HCT116 (cell line): ENCODE results near the gene PRRT4. TPM values are rescaled to one million over a fixed set of nuclear protein-coding genes. Genes with fewer than 3 reads are reported as not detected.

Source experiments
- ATAC-seq: fragments of 200-7000 bp; cut with Tn5 transposase; 2 replicates; pipeline ENCODE4 v1.9.1; 2020; ENCODE audit warnings: mild to moderate bottlenecking, moderate library complexity
- BruUV-seq: library from RNA; stranded (reverse); fragments of 400-500 nt; replicated peaks from 2 replicates; lab custom pipeline; 2021; lab: Mats Ljungman, UMichigan
- CTCF ChIA-PET: fragments of 300-600 bp; sonication (Branson Sonifier 250); formaldehyde crosslinking; loops from one replicate; lab custom pipeline; 2021; ENCODE audit warnings: antibody characterized with exemption; lab: Charles Lee
- POLR2A ChIA-PET: fragments of 300-600, 350-600 bp; sonication (Branson Sonifier 250); formaldehyde crosslinking; loops from one replicate; lab custom pipeline; 2021; ENCODE audit warnings: antibody characterized with exemption; lab: Charles Lee
- RAD21 ChIA-PET, 2 experiments: fragments of 300-600 bp; sonication (Branson Sonifier 250); formaldehyde crosslinking; loops; one replicate each; lab custom pipeline; 2023; ENCODE audit warnings: low total read pairs in 2 of 2; ENCODE audit not compliant: uncharacterized antibody in 2 of 2, unreplicated experiment in 2 of 2, low non-redundant PET in 1 of 2; lab: Charles Lee
- DNase-seq: peaks from one replicate; pipeline ENCODE4 v3.0.0-alpha.2; 2010; ENCODE audit warnings: low read depth, low spot score
- H2AFZ ChIP-seq: fragments of 200-600 bp; shearing (Covaris generic), sonication (generic); 2 replicates; pipeline ENCODE4 v1.6.1; 2017; ENCODE audit warnings: low read depth, mixed run types, mixed read lengths, antibody characterized with exemption, low read length; ENCODE audit not compliant: poor library complexity, severe bottlenecking
- H3K27ac ChIP-seq: 2 replicates; pipeline ENCODE4 v1.5.1; 2012; ENCODE audit warnings: low read depth, low read length
- H3K27me3 ChIP-seq: fragments of 200-600 bp; sonication (generic); 2 replicates; pipeline ENCODE4 v1.6.1; 2016; ENCODE audit warnings: mixed run types, low read length, mixed read lengths; ENCODE audit not compliant: insufficient read depth
- H3K36me3 ChIP-seq, 2 experiments: fragments of 200-500 bp in 1 of 2; fragments of 200-600 bp in 1 of 2; sonication (Bioruptor generic) in 1 of 2; sonication (generic) in 1 of 2; 2 replicates each; pipeline versions ENCODE4 v1.5.1 to v1.6.1; 2014 to 2016; ENCODE audit warnings: low read length in 2 of 2, inconsistent platforms in 1 of 2, mixed read lengths in 1 of 2, mixed run types in 1 of 2; ENCODE audit not compliant: insufficient read depth in 2 of 2, control insufficient read depth in 1 of 2
- H3K4me1 ChIP-seq, 2 experiments: fragments of 200-600 bp in 1 of 2; sonication (generic) in 1 of 2; 2 replicates each; pipeline versions ENCODE4 v1.5.1 to v1.6.1; 2012 to 2017; ENCODE audit warnings: low read length in 2 of 2, inconsistent platforms in 1 of 2, mild to moderate bottlenecking in 1 of 2, mixed read lengths in 1 of 2, mixed run types in 1 of 2, moderate library complexity in 1 of 2; ENCODE audit not compliant: insufficient read depth in 2 of 2, control insufficient read depth in 1 of 2
- H3K4me2 ChIP-seq: fragments of 200-600 bp; sonication (generic); 2 replicates; pipeline ENCODE4 v1.6.1; 2017; ENCODE audit warnings: mixed run types, low read length, mixed read lengths
- H3K4me3 ChIP-seq, 2 experiments: fragments of 200-600 bp in 1 of 2; sonication (generic) in 1 of 2; replicated peaks in 1 of 2; 2 replicates each; pipeline ENCODE4 v1.5.1; 2011 to 2016; ENCODE audit warnings: low read length in 2 of 2, control low read depth in 1 of 2, low read depth in 1 of 2, mild to moderate bottlenecking in 1 of 2, mixed read lengths in 1 of 2, mixed run types in 1 of 2
- H3K79me2 ChIP-seq: fragments of 200-600 bp; sonication (generic); 2 replicates; pipeline ENCODE4 v1.6.1; 2017; ENCODE audit warnings: mild to moderate bottlenecking, mixed run types, low read length, moderate library complexity, mixed read lengths; ENCODE audit not compliant: insufficient read depth
- H3K9ac ChIP-seq: fragments of 200-600 bp; sonication (generic); 2 replicates; pipeline ENCODE4 v1.6.1; 2016; ENCODE audit warnings: low read length, mixed read lengths
- H3K9me2 ChIP-seq: fragments of 200-600 bp; sonication (generic), shearing (Covaris generic); 2 replicates; pipeline ENCODE4 v1.6.1; 2017; ENCODE audit warnings: mixed run types, mild to moderate bottlenecking, moderate library complexity; ENCODE audit not compliant: insufficient read depth
- H3K9me3 ChIP-seq, 2 experiments: fragments of 200-500 bp in 1 of 2; fragments of 200-600 bp in 1 of 2; sonication (Bioruptor generic) in 1 of 2; sonication (generic) in 1 of 2; 2 replicates each; pipeline ENCODE4 v1.6.1; 2014 to 2017; ENCODE audit warnings: low read length in 2 of 2, mixed read lengths in 2 of 2, inconsistent platforms in 1 of 2, low read depth in 1 of 2, mild to moderate bottlenecking in 1 of 2, mixed run types in 1 of 2, moderate library complexity in 1 of 2; ENCODE audit not compliant: control insufficient read depth in 1 of 2, insufficient read depth in 1 of 2
- H4K20me1 ChIP-seq: fragments of 200-600 bp; sonication (generic), shearing (Covaris generic); 2 replicates; pipeline ENCODE4 v1.6.1; 2017; ENCODE audit warnings: mixed run types, mild to moderate bottlenecking, moderate library complexity; ENCODE audit not compliant: insufficient read depth
- ATF3 ChIP-seq: IDR thresholded peaks from 2 replicates; pipeline ENCODE4 v1.6.1; 2012
- CEBPB ChIP-seq: IDR thresholded peaks from 2 replicates; pipeline ENCODE4 v1.6.1; 2012; ENCODE audit warnings: low read depth
- CTCF ChIP-seq, 3 experiments: fragments of 200-600 bp in 1 of 3; sonication (generic) in 1 of 3; IDR thresholded peaks in 2 of 3; conservative IDR thresholded peaks in 1 of 3; 2 replicates each; pipeline ENCODE4 v1.5.1; 2012 to 2017; ENCODE audit warnings: low read depth in 2 of 3, low read length in 2 of 3, antibody characterized with exemption in 1 of 3, borderline replicate concordance in 1 of 3, control low read depth in 1 of 3, mild to moderate bottlenecking in 1 of 3, mixed read lengths in 1 of 3, mixed run types in 1 of 3, moderate library complexity in 1 of 3; ENCODE audit not compliant: insufficient read depth in 1 of 3
- EGR1 ChIP-seq: IDR thresholded peaks from 2 replicates; pipeline ENCODE4 v1.6.1; 2012; ENCODE audit warnings: low read depth
- FOSL1 ChIP-seq: IDR thresholded peaks from 2 replicates; pipeline ENCODE4 v1.6.1; 2012; ENCODE audit warnings: low read depth
- JUND ChIP-seq: IDR thresholded peaks from 2 replicates; pipeline ENCODE4 v1.6.1; 2012
- MAX ChIP-seq: IDR thresholded peaks from 2 replicates; pipeline ENCODE4 v1.6.1; 2012
- POLR2A ChIP-seq: IDR thresholded peaks from 2 replicates; pipeline ENCODE4 v1.7.0; 2011; ENCODE audit warnings: borderline replicate concordance; ENCODE audit not compliant: insufficient read depth, insufficient read length; ENCODE audit errors: extremely low read depth
- POLR2AphosphoS5 ChIP-seq: IDR thresholded peaks from 2 replicates; pipeline ENCODE4 v1.6.1; 2011; ENCODE audit warnings: mild to moderate bottlenecking, low read depth, low read length, moderate library complexity
- RAD21 ChIP-seq: IDR thresholded peaks from 2 replicates; pipeline ENCODE4 v1.6.1; 2012; ENCODE audit warnings: low read depth, mild to moderate bottlenecking
- SIN3A ChIP-seq: IDR thresholded peaks from 2 replicates; pipeline ENCODE4 v1.6.1; 2012; ENCODE audit warnings: low read depth
- SP1 ChIP-seq: IDR thresholded peaks from 2 replicates; pipeline ENCODE4 v1.6.1; 2012; ENCODE audit warnings: low read depth
- SRF ChIP-seq: IDR thresholded peaks from 2 replicates; pipeline ENCODE4 v1.6.1; 2012; ENCODE audit warnings: low read depth
- TCF7L2 ChIP-seq: IDR thresholded peaks from 2 replicates; pipeline ENCODE4 v1.7.0; 2011; ENCODE audit warnings: borderline replicate concordance, inconsistent platforms; ENCODE audit not compliant: insufficient read depth, insufficient read length; ENCODE audit errors: extremely low read depth
- YY1 ChIP-seq: IDR thresholded peaks from 2 replicates; pipeline ENCODE4 v1.6.1; 2011; ENCODE audit warnings: low read length, low read depth, moderate library complexity, mild to moderate bottlenecking; ENCODE audit not compliant: insufficient replicate concordance; ENCODE audit errors: extremely low read depth
- ZBTB33 ChIP-seq: IDR thresholded peaks from 2 replicates; pipeline ENCODE4 v1.6.1; 2011; ENCODE audit warnings: mild to moderate bottlenecking, low read length, moderate library complexity; ENCODE audit not compliant: insufficient replicate concordance; ENCODE audit errors: extremely low read depth
- ZFX ChIP-seq: fragments of 450-650 bp; IDR thresholded peaks from 2 replicates; pipeline ENCODE4 v1.6.1; 2017
- ZNF274 ChIP-seq: fragments of 200-500 bp; sonication (Bioruptor generic); IDR thresholded peaks from 2 replicates; pipeline ENCODE4 v1.6.1; 2014; ENCODE audit warnings: mild to moderate bottlenecking, low read depth, low read length, inconsistent platforms
- intact Hi-C: fragments of 100-400 bp; cut with micrococcal nuclease; formaldehyde crosslinking; loops from 2 replicates; pipeline ENCODE4 v1.10.0; 2022
- total RNA-seq: library from RNA; stranded (reverse); gene quantifications from one replicate; pipeline ENCODE4 v1.2.1, GENCODE V29; 2021; ENCODE audit not compliant: unreplicated experiment

Gene PRRT4
- total RNA-seq, 1 experiment from 2014 or later = 4.0 TPM

GRCh38 chr7:128335730-128336129 lies 25.8 kb downstream of the PRRT4 start:
- no peak overlapping the region for H2AFZ ChIP-seq
- peaks cover 72 to 73% of the 10 kb centered on the region in 2 experiments for H3K36me3 ChIP-seq
- intact Hi-C loops = no loop called here

More at GRCh38 chr7:128335730-128336129, 25.8 kb downstream of the PRRT4 start:
- Histone ChIP-seq H4K20me1 (no peaks in the 10 kb centered on the region), H3K9me2 (no peaks in the 10 kb centered on the region), H3K4me2 (no peak overlapping the region), H3K9me3 (no peaks in the 10 kb centered on the region), H3K27me3 (no peaks in the 10 kb centered on the region), H3K9ac (no peak overlapping the region), H3K79me2 (peaks cover 29% of the 10 kb centered on the region), H3K4me3 (no peak overlapping the region), H3K4me1 (no peaks in the 10 kb centered on the region), H3K27ac (no peak overlapping the region)
- RAD21 ChIA-PET = no interaction called here
- DNase-seq (no peak), ATAC-seq (no peak)
- POLR2A ChIA-PET = no interaction called here
- CTCF ChIA-PET = no interaction called here
- no TSS peak for BruUV-seq
- TF ChIP-seq POLR2AphosphoS5 (no peak), MAX (no peak), SRF (no peak), ATF3 (no peak), RAD21 (no peak), POLR2A (no peak), CTCF (IDR thresholded peaks at IDR 0.05 in 2 of 3, conservative IDR thresholded peaks at IDR 0.05 in 1 of 3; ENCODE audit: borderline replicate concordance in 1 of 3, insufficient read depth in 1 of 3, low read depth in 2 of 3, low read length in 2 of 3) (no peak), ZNF274 (no peak), TCF7L2 (no peak), SP1 (no peak), SIN3A (no peak), ZFX (no peak), EGR1 (no peak), CEBPB (no peak), FOSL1 (no peak), YY1 (no peak), JUND (no peak), ZBTB33 (no peak)
